HEK293 (cell line): ENCODE measurements around the gene STIP1.
A peak's percentile ranks its signal among the peaks of the same experiment; 100 is the strongest.

Experiments used
- SETDB1 ChIP-seq: IDR thresholded peaks from one replicate; pipeline ENCODE4 v1.6.1; 2017; ENCODE audit warnings: mild to moderate bottlenecking, low read length, moderate library complexity, mixed read lengths; ENCODE audit not compliant: insufficient read length
- ZNF114 ChIP-seq: fragments of 450-650 bp; formaldehyde crosslinking; IDR thresholded peaks from 2 replicates; pipeline ENCODE4 v1.5.0; 2017; ENCODE audit warnings: missing biosample characterization, missing genetic modification characterization
- TF ChIP-seq, protein P1 (sequence below): fragments of 450-650 bp; formaldehyde crosslinking; IDR thresholded peaks from 2 replicates; pipeline ENCODE4 v1.5.1; 2016; ENCODE audit warnings: missing biosample characterization, missing genetic modification characterization
- TF ChIP-seq, protein P2 (sequence below): fragments of 450-650 bp; formaldehyde crosslinking; optimal IDR thresholded peaks from 2 replicates; pipeline ENCODE3; 2016; ENCODE audit warnings: missing biosample characterization, mild to moderate bottlenecking, missing genetic modification characterization
- TF ChIP-seq, protein P3 (sequence below): fragments of 450-650 bp; formaldehyde crosslinking; IDR thresholded peaks from 2 replicates; pipeline ENCODE4 v1.5.1; 2016; ENCODE audit warnings: missing biosample characterization, missing genetic modification characterization

DNA sequence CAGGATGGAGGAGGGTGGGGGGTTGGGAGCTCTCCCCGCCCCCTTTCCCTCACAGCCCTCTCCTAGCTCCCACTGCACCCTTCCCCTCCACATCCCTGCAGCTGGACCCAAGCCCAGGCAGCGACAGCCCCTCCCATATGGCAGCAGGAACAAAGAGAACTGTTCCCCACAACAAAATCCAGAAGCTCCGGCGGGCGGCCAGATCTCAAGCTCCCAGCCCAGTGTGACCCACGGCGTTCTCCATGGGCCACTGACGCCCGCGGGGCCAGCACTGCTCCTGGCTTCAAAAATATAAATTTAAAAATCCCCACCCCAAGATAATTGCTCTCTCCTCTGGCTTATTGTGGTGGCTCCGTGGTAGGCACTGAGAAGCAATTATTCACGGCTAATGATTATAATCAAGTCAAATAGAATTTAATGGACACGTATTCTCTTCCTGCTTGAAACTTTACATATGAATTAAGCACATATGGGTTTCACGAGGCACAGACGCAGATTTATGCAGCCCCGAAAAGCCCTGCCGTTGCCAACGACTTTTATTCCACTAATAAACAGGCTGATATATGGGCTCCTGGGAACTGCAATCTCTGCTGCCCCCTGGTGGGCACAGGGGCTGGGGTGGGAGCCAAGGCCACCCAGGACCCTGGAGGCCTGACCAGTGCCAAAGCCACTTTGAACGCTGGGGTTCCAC, 37.6 kb upstream of the STIP1 start:
- TF ChIP-seq, protein P1, sequence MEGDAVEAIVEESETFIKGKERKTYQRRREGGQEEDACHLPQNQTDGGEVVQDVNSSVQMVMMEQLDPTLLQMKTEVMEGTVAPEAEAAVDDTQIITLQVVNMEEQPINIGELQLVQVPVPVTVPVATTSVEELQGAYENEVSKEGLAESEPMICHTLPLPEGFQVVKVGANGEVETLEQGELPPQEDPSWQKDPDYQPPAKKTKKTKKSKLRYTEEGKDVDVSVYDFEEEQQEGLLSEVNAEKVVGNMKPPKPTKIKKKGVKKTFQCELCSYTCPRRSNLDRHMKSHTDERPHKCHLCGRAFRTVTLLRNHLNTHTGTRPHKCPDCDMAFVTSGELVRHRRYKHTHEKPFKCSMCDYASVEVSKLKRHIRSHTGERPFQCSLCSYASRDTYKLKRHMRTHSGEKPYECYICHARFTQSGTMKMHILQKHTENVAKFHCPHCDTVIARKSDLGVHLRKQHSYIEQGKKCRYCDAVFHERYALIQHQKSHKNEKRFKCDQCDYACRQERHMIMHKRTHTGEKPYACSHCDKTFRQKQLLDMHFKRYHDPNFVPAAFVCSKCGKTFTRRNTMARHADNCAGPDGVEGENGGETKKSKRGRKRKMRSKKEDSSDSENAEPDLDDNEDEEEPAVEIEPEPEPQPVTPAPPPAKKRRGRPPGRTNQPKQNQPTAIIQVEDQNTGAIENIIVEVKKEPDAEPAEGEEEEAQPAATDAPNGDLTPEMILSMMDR (tag by site-specific recombination) = peak; percentile 64
- TF ChIP-seq ZNF114 = no peak
- TF ChIP-seq, protein P2, sequence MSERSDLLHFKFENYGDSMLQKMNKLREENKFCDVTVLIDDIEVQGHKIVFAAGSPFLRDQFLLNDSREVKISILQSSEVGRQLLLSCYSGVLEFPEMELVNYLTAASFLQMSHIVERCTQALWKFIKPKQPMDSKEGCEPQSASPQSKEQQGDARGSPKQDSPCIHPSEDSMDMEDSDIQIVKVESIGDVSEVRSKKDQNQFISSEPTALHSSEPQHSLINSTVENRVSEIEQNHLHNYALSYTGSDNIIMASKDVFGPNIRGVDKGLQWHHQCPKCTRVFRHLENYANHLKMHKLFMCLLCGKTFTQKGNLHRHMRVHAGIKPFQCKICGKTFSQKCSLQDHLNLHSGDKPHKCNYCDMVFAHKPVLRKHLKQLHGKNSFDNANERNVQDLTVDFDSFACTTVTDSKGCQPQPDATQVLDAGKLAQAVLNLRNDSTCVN (tag by site-specific recombination) = no peak
- TF ChIP-seq, protein P3, sequence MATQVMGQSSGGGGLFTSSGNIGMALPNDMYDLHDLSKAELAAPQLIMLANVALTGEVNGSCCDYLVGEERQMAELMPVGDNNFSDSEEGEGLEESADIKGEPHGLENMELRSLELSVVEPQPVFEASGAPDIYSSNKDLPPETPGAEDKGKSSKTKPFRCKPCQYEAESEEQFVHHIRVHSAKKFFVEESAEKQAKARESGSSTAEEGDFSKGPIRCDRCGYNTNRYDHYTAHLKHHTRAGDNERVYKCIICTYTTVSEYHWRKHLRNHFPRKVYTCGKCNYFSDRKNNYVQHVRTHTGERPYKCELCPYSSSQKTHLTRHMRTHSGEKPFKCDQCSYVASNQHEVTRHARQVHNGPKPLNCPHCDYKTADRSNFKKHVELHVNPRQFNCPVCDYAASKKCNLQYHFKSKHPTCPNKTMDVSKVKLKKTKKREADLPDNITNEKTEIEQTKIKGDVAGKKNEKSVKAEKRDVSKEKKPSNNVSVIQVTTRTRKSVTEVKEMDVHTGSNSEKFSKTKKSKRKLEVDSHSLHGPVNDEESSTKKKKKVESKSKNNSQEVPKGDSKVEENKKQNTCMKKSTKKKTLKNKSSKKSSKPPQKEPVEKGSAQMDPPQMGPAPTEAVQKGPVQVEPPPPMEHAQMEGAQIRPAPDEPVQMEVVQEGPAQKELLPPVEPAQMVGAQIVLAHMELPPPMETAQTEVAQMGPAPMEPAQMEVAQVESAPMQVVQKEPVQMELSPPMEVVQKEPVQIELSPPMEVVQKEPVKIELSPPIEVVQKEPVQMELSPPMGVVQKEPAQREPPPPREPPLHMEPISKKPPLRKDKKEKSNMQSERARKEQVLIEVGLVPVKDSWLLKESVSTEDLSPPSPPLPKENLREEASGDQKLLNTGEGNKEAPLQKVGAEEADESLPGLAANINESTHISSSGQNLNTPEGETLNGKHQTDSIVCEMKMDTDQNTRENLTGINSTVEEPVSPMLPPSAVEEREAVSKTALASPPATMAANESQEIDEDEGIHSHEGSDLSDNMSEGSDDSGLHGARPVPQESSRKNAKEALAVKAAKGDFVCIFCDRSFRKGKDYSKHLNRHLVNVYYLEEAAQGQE (tag by site-specific recombination) = no peak
- TF ChIP-seq SETDB1 = no peak
